Activated naive CD4-positive, alpha-beta T cell treated with Interleukin-2 at 50 U/mL for 16 hours (primary cell): ENCODE measurements around the gene AFF3.
"Not testable (repeated sequence)": the region's sequence is repeated elsewhere in the genome, so short reads cannot be mapped to it uniquely, and the experiment has no call there.

Experiments
- DNase-seq: peaks from one replicate; pipeline ENCODE4 v3.0.0-alpha.2; 2020

The AFF3 gene

DNA sequence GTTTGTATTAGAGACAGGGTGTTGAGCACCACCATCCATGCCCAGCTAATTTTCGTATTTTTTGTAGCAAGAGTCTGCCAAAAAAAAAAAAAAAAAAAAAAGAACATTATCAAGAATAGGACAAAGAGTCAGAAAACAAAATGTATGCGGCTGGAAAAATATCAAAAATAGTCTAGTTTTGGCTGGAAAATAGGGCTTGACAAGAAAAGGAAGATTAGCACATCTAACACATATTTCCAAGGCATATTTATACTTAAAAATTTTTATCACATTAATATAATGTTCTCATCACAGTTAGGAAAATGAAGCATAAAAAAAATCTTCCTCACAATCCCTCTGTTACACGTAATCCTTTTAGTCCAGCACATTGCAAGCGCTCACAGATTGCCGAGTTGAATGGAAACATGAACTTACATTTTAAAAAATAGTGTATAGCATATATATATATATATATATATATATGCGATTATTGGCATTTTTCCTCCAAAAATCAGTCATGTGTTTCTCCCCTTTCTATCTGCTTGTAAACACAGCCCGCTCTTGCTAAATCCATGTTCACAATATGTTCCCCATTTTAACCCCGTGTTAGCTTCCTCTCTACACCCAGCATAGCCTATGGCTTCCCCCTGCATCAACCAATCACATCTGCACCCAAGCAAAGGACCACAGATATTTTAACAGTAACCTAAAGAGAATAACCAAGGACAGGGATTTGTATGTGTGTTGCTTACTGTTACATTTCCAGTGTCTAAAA is 183.0 kb downstream of the AFF3 start:
- no peak for DNase-seq

DNA sequence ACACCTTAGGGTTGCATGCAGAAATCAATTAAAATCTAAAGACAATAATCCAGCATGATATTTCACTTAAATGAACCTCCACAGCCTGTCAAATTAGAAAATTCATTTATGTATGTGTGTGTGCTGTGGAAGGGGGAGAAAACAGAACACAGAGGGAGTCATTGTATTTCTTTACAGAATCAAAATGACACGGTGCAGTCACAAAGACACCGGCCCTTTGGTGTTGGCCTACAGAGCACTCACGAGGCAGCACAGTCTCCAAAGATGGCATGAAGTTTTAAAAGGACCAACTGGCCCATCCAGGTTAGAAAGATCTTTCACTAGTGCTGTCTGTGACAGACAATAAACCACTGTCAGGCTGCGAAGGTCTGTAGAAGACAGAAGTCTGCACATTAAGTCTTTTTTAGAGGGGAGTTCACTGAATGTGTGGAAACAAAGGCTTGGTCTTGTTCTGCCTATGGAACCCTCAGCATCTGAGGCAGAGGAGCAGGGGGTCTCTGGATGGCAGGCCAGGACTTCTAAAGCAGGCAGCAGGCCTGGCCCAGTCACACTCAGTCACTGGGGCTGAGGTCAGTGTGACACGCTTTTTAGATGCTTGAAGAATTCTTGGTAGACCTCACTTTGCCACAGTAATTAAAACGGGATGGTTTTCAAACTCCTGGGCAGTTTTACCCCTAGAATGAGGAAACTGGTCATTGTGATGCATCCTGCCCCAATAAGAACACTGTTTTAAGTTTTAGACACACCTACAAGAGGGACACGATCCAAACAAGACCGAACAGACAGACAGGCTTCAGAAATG is 184.9 kb downstream of the AFF3 start:
- no peak for DNase-seq

DNA sequence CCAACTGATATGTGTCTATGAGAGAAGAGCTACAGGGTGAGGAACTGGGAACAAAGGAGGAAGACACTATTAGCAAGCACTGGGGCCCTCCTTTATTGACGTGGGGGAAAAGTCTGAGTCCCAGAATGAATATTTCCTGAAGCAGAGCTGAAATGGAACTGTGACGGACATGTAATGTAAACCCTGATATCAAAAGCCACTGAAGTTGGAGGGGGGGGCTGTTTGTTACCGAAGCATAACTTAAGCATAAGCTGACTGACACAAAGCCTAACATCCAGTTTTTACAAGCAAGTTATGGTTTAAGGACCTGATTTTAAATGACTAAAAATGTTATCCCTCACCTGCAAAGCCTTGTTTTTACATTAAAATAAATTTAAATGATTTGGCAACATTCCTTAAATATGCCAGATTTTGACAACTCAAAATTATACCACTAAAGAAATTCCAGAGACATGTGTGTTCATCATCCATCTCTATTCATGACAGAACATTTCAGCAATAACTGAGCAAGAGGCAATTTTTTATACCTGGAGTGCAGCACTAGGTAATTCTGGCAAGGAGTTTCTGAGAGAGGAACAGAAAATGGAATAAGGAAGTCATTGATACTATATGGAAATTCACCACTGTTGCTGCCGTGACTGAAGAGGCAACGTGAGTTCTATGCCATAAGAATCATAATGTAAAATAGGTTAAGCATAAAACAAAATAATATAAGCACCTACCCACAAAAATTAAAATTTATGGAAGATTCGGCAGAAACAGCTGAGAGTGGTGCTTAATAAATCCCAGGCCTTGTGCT is 186.0 kb downstream of the AFF3 start:
- no peak for DNase-seq

DNA sequence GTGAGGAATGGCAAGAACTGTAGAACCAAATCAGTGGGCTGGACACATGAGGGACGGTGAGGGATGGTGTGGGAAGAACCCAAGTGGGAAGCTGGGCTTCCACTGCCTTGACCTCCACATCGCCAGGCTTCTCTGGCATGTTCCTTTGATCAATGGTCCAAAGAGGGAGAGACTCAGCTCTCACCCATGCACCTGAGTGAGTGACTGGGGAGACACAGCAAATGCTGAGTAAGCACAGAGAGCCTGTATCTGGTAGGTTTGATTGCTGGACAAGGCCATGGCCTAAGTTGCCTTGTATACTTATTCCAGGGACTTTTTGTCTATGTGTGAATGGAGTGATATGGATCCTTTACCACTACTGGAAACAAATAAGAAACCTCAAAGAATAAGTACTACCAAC is 188.6 kb downstream of the AFF3 start:
- DNase-seq, result no peak

DNA sequence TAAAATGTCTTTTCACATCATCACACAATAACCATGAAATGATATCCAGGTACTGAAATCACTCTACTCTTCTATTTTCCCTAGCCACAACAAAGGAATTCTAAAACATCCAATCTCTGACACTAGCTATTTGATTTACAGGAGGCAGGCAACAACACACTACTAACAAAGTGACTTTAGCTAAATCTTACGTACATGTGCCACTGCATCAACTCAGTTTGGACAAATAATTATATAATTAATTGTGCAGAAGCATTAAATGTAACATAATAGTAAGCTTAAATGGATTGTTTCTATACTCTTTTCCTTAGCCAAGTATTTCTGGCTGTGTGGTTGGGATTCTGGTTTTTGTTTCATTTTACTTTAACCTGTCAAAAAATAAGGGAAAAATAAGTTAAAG is 192.4 kb downstream of the AFF3 start:
- DNase-seq, result no peak

DNA sequence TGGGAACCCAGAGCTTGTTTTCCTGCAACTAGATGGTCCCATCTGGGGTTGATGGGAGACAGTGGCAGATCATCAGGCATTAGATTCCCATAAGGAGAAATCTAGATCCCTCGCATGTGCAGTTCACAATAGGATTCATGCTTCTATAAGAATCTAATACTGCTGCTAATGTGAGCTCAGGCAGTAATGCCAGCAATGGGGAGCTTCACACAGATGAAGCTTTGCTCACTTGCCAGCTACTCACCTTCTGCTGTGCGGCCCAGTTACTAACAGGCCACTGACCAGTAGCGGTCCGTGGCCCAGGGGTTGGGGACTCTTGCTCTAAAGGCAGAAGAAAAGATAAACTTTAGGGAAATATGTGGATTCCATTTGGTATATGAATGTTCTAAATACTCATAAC is 192.9 kb downstream of the AFF3 start:
- DNase-seq, result no peak

DNA sequence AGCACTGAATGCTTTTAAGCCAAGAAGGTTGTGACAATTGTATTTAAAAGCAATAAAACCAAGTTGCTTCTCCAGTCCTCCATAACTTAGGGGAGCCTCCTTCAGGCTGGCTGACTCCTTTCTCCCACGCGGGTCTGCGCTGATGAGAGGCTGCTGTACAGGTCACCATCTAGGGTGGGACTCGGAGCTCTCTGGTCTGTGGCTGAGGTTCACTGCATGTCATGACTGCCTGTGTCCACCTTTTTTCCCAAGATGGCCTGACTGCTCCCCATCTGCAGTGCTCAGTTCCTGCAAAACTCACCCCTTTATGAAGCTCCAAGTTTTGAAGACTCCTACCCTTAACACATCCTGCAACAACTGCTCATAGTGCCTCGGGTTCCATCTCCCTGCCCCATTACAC is 194.4 kb downstream of the AFF3 start:
- DNase-seq, result no peak

DNA sequence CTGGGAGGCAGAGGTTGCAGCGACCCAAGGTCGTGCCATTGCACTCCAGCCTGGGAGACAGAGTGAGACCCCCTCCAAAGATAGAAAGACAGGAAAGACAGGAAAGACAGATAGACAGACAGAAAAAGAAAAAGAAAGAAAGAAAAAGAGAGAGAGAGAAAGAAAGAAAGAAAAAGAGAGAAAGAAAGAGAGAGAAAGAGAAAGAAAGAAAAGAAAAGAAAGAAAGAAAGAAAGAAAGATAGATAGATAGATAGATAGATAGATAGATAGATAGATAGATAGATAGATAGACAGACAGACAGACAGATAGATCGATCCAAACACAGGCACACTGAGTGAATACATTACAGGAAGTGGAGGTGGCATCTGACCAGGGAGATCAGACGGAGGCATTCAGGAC is 195.0 kb downstream of the AFF3 start:
- not testable (repeated sequence) for DNase-seq

DNA sequence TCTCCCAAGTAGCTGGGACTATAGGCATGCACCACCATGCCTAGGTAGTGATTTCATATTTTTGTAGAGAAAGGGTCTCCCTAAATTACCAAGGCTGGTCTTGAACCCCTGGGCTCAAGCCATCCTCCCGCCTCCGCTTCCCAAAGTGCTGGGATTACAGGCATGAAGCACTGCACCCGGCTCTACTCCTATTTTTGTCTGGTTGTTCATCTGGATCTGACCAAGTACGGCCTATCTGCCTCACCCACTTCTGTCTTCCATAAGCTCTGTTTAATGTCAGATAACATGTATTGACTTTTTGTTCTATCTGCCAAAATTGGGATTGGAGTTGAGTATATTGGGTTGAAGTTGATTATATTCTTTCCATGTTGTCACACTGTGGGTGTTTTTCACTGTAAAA is 198.4 kb downstream of the AFF3 start:
- DNase-seq, result no peak

DNA sequence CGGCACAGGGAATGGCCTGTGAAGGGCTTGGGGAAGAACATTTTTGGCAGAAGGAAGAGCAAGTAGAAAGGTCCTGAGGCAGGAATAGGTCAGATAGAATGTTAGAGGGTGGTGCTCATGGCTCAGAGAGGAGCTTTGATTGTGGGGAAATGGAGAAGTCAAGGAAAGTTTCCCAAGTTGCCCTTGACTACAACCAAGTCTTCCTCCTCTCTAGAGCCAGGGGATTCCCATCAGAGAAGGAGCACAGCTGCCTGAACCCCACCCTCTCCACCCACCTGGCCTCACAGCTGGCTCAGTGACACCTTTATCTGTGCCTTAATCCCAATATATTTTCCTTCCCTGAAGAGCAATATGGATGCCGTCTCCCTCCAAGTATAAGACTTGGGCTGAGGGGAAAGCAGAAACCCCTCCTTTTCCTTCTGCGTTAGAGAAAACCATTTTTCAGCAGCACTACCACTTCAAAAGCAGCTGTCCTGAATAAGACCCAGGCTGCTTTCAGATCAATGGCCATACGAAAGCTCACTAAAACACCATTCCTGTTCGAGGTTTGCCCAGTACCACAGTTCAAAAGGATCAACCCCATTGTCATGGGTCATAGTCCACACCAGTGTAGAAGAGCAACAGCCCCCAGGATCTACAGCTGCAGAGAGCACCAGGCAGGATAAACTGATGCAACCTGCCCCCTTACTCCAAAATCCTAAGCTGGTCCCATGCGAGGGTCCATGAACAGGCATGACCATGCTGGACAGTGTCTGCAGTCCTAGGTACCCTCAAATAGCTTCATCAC is 199.6 kb downstream of the AFF3 start:
- DNase-seq, result no peak

DNA sequence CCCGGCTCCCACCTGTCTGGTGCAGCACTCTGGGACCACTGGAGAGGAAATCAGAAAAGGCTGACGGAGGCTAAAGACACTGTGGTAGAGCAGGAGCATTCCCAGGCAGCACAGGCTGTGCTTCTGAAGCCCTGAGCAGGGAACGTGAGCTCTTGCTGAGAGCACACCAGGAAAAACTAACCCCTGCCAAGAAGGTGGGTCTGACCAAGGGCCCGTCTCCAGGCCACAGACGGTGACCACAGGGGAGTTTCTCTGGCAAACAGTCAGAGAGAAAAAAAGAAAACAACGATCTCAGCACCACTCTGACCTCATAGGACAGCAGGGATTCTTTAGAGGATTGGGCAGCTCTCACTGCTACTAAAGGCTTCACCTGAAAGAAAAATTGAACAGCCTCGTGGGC is 201.4 kb downstream of the AFF3 start:
- no peak for DNase-seq

DNA sequence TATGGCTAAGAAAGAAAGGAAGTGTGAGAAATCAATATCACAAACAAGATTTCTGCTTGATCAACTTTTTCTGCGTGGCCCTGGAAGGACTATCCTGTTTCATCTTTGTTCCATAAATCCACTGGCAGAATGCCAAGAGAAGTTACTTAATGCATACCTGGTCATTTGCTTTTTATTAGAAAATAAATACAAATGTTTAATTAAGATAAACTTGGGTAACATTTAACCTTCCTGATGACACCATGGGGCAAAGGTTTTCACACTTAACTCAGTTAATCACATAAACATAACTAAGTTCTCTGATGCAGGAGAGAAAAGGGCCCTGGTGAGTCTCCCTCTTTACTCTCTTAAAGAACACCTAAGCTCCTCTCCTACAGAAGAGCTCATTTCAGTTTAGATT is 203.3 kb downstream of the AFF3 start:
- no peak for DNase-seq

DNA sequence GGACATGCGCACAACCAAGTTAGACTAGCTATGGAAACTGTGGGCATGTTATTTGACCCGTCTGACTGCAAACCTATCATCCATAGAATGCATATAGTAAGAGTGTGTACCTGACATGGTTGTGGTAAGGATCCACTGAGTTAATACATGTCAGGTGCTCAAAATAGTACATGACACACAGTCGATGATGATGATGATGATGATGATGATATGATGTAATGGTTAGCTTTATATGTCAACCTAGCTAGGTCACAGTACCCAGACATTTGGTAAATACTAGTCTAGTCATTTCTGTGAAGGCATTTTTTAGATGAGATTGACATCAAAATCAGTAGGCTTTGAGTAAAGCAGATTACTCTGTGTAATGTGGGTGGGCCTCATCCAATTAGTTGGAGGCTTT is 204.1 kb downstream of the AFF3 start:
- no peak for DNase-seq

DNA sequence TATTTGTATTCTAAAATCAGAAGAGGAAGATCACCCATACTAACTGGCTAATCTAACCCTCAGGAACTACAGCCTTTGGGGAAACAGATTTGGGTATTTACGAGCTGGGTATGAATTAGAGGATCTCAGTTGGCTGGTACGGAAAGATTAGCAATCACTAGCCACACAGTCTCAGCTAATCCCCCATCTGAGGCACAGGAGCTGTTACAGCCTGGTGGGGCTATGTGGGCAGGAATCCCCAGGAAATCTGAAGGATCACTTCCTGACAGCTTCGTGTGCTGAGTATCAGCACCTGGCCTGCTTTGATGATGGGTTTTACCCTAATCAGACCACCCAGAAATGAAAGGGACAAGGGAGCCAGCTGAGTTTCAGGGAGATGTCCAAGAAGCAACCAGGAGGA is 206.3 kb downstream of the AFF3 start:
- DNase-seq, result no peak

DNA sequence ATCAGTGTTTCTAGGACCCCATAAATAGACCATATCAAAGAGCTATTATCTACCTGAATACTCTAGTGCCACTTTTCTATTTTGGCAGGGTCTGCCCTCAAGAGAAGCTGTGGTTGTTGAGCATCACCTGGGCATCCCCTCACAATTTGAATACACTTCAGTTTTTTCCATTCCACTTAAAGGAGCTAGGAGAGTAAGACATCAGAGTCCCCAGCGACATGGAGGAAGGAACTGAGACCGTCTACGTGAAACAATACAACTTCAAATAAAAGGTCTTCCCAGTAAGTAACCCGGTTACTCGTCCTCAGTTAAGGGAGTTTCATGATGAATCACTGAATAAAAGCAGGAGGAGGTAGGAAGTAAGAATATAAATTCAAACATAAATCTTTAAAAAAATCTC is 206.7 kb downstream of the AFF3 start:
- no peak for DNase-seq

DNA sequence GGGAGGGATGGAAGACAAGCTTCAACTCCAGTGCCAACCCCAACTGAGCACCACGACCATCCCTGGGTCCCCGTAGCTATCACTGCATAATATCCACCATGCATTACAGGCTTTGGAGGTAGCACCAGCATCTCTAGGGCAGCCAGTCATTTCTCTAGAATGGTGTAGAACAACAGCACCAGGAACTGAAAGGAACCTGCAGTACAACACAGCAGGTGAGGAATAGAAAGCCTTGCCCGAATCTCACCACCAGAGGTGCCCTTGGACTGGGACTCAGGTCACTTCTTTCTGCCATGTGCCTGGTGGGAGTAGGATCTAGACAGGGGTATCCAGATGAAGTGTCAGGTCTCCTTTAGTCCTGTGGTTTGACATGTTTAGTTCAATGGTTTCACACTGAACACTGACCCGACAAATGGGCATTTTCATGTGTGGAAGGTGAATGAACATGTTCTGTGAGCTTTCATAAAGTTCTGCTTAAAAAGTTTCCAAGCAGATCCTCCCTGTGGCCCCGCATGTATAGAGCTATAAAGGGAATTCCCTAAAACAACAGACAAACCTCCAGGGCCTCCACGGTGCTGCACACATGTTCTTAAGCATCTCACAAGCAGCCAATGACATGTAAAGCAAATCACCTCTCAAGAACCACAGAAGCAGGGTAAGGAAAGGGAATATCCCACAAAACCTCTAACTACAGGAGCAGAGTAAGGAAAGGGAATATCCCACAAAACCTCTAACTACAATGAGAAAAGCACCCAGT is 208.3 kb downstream of the AFF3 start:
- DNase-seq, result no peak

DNA sequence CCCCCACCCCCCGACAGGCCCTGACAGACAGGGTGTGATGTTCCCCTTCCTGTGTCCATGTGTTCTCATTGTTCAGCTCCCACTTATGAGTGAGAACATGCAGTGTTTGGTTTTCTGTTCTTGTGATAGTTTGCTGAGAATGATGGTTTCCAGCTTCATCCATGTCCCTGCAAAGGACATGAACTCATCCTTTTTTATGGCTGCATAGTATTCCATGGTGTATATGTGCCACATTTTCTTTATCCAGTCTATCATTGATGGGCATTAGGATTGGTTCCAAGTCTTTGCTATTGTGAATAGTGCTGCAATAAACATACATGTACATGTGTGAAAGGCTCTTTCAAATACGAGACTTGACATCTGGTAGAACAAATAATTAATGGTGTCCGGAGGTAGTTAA is 208.9 kb downstream of the AFF3 start:
- not testable (repeated sequence) for DNase-seq

DNA sequence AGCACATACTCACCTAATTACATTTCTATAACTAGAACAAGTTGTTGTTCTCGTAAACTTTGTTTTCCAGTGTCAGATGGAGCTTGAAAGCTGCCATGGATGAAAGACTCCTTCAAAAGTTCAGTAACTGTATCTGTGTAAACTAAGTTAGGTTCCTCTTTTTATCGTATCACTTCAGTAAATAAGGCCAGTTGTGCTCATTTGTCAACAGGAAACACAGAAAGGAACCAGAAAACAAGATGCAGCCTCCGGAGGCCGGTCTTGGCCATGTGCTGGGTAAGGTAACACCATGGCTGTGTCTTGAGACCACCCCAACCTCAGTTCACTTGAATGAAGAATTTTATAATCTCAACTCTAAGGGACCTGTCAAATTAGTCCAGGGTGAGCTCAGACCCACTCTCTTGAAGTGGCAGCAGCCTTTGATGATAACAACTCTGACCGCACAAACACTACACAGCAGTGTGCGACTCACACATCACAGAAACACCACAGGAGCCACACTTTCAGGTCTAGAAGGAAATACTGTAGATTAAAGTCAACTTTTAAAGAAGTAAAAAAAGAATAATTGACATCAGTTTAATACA is 213.8 kb downstream of the AFF3 start:
- DNase-seq, result no peak

DNA sequence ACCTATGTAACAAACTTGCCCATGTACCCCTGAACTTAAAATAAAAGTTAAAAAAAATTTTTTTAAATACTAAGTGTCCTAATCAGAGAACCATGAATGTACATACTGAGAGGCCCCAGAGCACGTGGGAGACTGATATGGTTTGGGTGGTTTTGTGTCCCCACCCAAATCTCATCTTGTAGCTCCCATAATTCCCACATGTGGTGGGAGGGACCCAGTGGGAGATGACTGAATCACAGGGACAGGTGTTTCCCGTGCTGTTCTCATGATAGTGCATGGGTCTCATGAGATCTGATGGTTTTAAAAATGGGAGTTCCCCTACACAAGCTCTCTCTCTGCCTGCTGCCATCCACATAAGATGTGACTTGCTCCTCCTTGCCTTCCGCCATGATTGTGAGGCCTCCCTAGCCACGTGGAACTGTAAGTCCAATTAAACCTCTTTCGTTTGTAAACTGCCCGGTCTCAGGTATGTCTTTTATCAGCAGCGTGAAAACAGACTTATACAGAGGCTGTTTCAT is 214.6 kb downstream of the AFF3 start:
- DNase-seq, result not testable (repeated sequence)

DNA sequence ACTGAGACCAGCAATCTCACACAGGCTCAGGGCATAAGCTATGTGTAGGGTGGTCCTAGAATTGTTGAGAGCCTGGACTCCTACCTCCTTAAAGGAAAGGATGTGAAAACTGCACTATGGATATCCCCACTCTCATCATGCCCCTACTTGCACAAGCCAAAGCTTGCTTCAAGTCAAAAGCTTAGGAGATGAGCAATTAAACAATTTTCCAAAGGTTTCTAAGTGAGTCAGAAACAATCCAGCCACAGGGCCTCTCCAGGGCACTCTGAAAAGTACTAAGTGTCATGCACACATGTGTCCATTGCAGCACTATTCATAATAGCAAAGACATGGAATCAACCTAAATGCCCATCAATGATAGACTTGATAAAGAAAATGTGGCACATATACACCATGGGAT is 215.4 kb downstream of the AFF3 start:
- no peak for DNase-seq

DNA sequence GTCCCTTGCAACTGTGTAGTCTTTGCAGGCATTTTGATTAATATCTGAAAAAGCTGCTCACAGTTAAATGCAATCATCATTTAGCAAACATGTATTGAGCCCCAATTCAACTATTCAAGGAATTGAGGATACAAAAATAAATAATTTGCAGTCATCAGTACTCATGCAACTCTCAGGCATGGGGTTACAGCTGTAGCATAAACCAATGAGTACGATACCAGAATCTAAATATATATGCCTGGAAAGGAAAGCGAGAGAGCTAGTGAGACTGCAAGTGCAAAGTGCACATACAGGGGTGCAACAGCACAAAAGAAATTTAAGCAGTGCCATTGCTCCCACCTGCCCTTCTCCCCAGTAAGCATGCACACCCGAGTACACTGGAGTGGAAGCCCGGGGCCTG is 216.4 kb downstream of the AFF3 start:
- no peak for DNase-seq

DNA sequence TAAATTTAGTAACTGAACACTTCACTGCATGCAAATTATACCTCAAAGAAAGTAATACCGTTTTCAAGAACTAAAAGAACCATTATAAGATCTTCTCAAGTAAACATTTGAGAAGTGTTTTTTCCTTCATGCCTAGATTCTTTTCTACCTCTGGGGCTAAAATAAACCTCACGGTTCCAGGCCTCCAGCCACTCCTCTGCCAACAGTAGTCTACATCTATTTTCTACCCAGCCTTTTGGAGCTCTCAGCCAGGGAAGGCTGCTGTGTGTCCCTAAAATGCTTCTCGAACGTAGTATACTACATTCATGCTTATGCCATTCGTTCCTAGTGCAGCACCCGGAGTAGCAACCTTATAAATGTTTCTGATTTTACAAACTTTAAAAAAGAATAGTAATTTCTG is 219.7 kb downstream of the AFF3 start:
- no peak for DNase-seq
